GM18517 (cell line): ENCODE measurements around the gene RGN.
"Not testable (repeated sequence)": the region's sequence is repeated elsewhere in the genome, so short reads cannot be mapped to it uniquely, and the experiment has no call there.

ENCODE experiments used
- ATAC-seq: cut with Tn5 transposase; IDR thresholded peaks from one replicate; pipeline ENCODE4 v1.9.1; 2021; ENCODE audit warnings: mild to moderate bottlenecking, moderate library complexity; ENCODE audit not compliant: unreplicated experiment

RGN gene

GRCh38 chrX:47116551-47117110, 38.4 kb downstream of the RGN start:
- ATAC-seq = not testable (repeated sequence)

GRCh38 chrX:47124466-47124865, 46.2 kb downstream of the RGN start:
- not testable (repeated sequence) for ATAC-seq

- peak; percentile 94 for ATAC-seq
Measured at GRCh38 chrX:47129157-47129898, 51.1 kb downstream of the RGN start.

GRCh38 chrX:47129899-47130358, 51.7 kb downstream of the RGN start:
- no peak for ATAC-seq

- no peak for ATAC-seq
Measured at GRCh38 chrX:47133493-47133892, 55.2 kb downstream of the RGN start.

- ATAC-seq = not testable (repeated sequence)
Measured at GRCh38 chrX:47135650-47136049, 57.4 kb downstream of the RGN start.

- ATAC-seq = no peak
Measured at GRCh38 chrX:47138171-47138570, 59.9 kb downstream of the RGN start.
